ENCODE data around the gene NBAS.

The NBAS gene

DNA sequence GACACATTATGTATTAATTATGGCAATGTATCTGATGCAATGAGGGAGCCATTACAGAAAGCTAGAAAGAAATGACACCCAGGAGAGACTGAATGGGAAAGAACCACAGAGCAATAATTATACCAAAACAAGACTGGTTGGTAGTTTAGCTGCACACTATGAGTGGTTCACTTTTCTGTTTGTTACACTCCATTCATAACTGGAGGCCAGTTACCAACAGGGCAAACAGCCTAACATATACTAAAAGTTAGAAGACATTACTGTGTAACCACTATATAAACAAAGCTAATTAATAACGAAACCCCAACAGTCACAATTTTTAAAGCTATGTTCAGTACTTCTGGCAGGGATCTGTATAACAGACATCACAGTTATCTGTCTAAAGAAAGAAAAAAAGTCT lies 49.4 kb downstream of the NBAS start:
- TF ChIP-seq, protein P1, sequence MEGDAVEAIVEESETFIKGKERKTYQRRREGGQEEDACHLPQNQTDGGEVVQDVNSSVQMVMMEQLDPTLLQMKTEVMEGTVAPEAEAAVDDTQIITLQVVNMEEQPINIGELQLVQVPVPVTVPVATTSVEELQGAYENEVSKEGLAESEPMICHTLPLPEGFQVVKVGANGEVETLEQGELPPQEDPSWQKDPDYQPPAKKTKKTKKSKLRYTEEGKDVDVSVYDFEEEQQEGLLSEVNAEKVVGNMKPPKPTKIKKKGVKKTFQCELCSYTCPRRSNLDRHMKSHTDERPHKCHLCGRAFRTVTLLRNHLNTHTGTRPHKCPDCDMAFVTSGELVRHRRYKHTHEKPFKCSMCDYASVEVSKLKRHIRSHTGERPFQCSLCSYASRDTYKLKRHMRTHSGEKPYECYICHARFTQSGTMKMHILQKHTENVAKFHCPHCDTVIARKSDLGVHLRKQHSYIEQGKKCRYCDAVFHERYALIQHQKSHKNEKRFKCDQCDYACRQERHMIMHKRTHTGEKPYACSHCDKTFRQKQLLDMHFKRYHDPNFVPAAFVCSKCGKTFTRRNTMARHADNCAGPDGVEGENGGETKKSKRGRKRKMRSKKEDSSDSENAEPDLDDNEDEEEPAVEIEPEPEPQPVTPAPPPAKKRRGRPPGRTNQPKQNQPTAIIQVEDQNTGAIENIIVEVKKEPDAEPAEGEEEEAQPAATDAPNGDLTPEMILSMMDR (IDR thresholded peaks at IDR 0.05; ENCODE audit: control insufficient read depth, insufficient read depth, low read depth, low read length, missing control alignments) = no peak
- no peak overlapping the region for H3K4me3 ChIP-seq (ENCODE audit: control insufficient read depth, low read depth, low read length)
- no peak for DNase-seq (ENCODE audit: low read depth)

DNA sequence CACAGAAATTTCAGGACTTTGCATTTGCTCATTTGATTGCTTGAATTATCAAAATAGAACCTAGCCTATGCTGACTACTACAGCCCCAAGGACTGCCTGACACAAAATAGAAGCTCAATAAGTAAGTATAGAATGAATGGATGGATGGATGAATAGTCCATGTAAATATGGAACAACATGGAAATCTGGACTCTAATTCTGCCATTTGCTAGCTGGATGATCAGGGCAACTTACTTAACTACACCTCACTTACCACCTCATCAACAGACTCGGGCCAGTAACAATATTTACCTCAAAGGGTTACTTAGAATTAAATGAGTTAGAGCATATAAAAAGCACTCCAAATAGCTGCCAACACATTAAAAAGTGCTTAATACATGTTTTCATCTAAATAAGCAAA lies 50.6 kb downstream of the NBAS start:
- no peak overlapping the region for H3K4me3 ChIP-seq (ENCODE audit: control insufficient read depth, low read depth, low read length)
- no peak for DNase-seq (ENCODE audit: low read depth)
- TF ChIP-seq, protein P1 (IDR thresholded peaks at IDR 0.05; ENCODE audit: control insufficient read depth, insufficient read depth, low read depth, low read length, missing control alignments) = no peak

DNA sequence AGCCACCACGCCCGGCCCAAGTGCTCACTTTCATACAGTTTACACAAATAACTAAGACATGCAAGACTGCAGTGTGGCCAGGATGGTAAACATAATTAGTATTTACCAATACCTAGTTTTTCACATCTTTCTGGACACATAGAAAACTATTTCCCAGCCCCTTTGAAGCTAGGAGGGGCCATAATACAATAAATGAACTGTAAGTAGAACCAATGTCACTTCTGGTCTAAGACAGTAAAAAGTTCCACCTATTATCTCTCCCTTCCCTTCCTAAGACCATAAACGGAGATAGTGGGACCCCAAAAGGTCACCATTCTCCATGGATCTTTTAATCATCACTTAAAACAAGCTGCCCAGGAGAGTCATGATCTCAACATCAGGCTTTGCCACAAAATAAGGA lies 51.0 kb downstream of the NBAS start:
- TF ChIP-seq, protein P1 (IDR thresholded peaks at IDR 0.05; ENCODE audit: control insufficient read depth, insufficient read depth, low read depth, low read length, missing control alignments) = no peak
- no peak for DNase-seq (ENCODE audit: low read depth)
- no peak overlapping the region for H3K4me3 ChIP-seq (ENCODE audit: control insufficient read depth, low read depth, low read length)

DNA sequence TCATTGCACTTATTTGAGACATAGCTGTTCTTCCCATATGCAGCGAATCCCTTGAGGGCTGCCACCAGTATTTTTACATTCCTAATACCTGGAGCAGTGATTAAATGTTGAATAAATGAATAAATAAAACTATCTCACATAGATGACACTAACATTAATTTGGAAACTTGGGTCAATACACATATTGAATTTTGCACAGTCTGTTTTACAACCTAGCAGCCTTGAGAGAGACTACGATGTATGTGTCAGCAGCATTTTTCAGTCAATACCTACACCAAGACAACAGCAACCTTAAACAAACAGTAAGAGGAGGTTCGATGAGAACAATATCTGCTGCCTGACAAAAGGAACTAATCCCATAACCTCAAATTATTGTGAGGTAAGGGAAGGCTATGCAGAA lies 53.4 kb downstream of the NBAS start:
- no peak for DNase-seq (ENCODE audit: low read depth)
- no peak overlapping the region for H3K4me3 ChIP-seq (ENCODE audit: control insufficient read depth, low read depth, low read length)
- TF ChIP-seq, protein P1 (IDR thresholded peaks at IDR 0.05; ENCODE audit: control insufficient read depth, insufficient read depth, low read depth, low read length, missing control alignments) = no peak

DNA sequence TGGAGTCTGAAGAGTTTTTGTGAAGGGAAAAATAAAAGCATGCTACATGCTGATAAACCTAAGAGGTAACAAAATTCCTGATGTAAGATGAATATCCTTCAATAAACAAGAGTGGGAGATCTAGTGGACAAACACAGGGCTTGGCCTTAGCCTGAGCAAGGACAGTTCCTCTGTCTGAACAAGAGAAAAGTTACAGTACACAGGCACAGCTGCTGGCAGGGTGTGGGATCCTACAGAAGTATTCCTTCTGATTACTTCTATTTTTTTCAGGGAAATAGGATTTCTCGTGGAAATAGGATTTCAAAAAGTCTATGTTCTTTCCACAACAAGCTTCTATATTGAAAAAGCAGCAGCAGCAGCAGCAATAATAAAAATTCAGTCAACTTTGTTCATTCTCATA lies 54.1 kb downstream of the NBAS start:
- H3K4me3 ChIP-seq (ENCODE audit: control insufficient read depth, low read depth, low read length) = no peak overlapping the region
- DNase-seq (ENCODE audit: low read depth) = no peak
- TF ChIP-seq, protein P1 (IDR thresholded peaks at IDR 0.05; ENCODE audit: control insufficient read depth, insufficient read depth, low read depth, low read length, missing control alignments) = no peak

DNA sequence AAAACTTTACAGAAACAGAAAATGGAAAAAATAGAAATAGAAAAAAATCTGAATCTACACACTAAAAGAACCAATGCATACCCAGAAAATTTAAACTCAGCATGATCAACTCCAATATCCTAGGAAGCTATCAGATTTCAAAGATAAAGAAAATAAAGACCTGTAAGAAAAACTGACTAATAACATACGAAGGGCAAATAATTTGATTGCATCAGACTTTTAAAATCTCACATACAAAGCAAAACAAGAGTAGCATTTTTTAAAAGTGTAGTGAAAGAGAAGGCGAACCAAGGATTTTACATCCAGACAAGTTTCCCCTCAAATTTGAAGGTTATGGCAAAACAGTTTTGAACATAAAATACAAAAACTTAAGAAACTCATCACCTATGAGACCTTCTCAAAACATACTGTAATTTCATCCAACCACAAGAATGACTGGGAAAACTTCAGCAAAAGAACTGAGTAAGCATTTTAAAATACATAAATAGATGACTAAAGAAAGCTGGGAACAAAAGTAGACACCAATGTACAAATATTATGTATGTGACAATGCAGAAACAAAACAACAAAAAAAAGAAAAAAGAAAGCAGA lies 54.8 kb downstream of the NBAS start:
- TF ChIP-seq, protein P1 (IDR thresholded peaks at IDR 0.05; ENCODE audit: control insufficient read depth, insufficient read depth, low read depth, low read length, missing control alignments) = no peak
- H3K4me3 ChIP-seq (ENCODE audit: control insufficient read depth, low read depth, low read length) = no peak overlapping the region
- no peak for DNase-seq (ENCODE audit: low read depth)

Measured in AG09309 (cell line).